ENCODE data around the gene TXNL4A.

Gene TXNL4A

GRCh38 chr18:79964330-79965118, 23.8 kb downstream of the TXNL4A start, which contains the start of gene HSBP1L1 (continued):
- no peak for TF ChIP-seq ZNF311 (tag by site-specific recombination; IDR thresholded peaks at IDR 0.05; ENCODE audit: borderline replicate concordance)
- TF ChIP-seq ZNF777 (tag by site-specific recombination; IDR thresholded peaks at IDR 0.05; ENCODE audit: borderline replicate concordance): no peak
- TF ChIP-seq ZNF449 (tag by site-specific recombination; IDR thresholded peaks at IDR 0.05): no peak
- no peak for TF ChIP-seq ZNF639 (tag by site-specific recombination; IDR thresholded peaks at IDR 0.05)
- TF ChIP-seq ZSCAN5A (tag by site-specific recombination; IDR thresholded peaks at IDR 0.05): no peak
- TF ChIP-seq SALL2 (tag by site-specific recombination; IDR thresholded peaks at IDR 0.05; ENCODE audit: borderline replicate concordance): no peak
- TF ChIP-seq SP3 (tag by site-specific recombination; IDR thresholded peaks at IDR 0.05): peak; percentile 29; the same call in 1 of the 2 replicates
- no peak for TF ChIP-seq ZSCAN23 (tag by site-specific recombination; IDR thresholded peaks at IDR 0.05)
- no peak for TF ChIP-seq ZNF664 (tag by site-specific recombination; IDR thresholded peaks at IDR 0.05)
- no peak for TF ChIP-seq ZNF280C (tag by site-specific recombination; IDR thresholded peaks at IDR 0.05)
- no peak for TF ChIP-seq ZEB2 (tag by site-specific recombination; IDR thresholded peaks at IDR 0.05)
- no peak for TF ChIP-seq ZNF280D (tag by site-specific recombination; IDR thresholded peaks at IDR 0.05)
- no peak for TF ChIP-seq ZNF214 (tag by site-specific recombination; IDR thresholded peaks at IDR 0.05; ENCODE audit: borderline replicate concordance)
- TF ChIP-seq ZNF221 (tag by site-specific recombination; IDR thresholded peaks at IDR 0.05; ENCODE audit: borderline replicate concordance): no peak
- TF ChIP-seq ZNF488 (tag by site-specific recombination; IDR thresholded peaks at IDR 0.05): no peak
- no peak for TF ChIP-seq ZNF701 (tag by site-specific recombination; IDR thresholded peaks at IDR 0.05)
- no peak for TF ChIP-seq TSHZ1 (tag by site-specific recombination; IDR thresholded peaks at IDR 0.05; ENCODE audit: borderline replicate concordance)
- no peak for TF ChIP-seq ZNF366 (tag by site-specific recombination; conservative IDR thresholded peaks at IDR 0.05)

Data from HEK293 (cell line).